ENCODE results near the gene PBX3. TPM values are rescaled to one million over a fixed set of nuclear protein-coding genes. Genes with fewer than 3 reads are reported as not detected.

Gene PBX3
- total RNA-seq, 1 experiment from 2014 or later = 39.0 TPM

- Histone ChIP-seq H3K4me1 (ENCODE audit: control insufficient read depth, insufficient read depth, low read length) (no peaks in the 10 kb centered on the region), H3K27me3 (ENCODE audit: control insufficient read depth, insufficient read depth, low read length) (no peaks in the 10 kb centered on the region), H3K9me3 (ENCODE audit: control insufficient read depth, insufficient read depth, low read depth, low read length) (no peaks in the 10 kb centered on the region), H3K27ac (ENCODE audit: low read length) (no peak overlapping the region), H3K36me3 (ENCODE audit: control insufficient read depth, insufficient read depth, low read length) (no peaks in the 10 kb centered on the region; the same call in 1 of the 2 replicates), H3K4me3 (ENCODE audit: low read depth in 2 of 2, low read length in 2 of 2) (no peak overlapping the region)
- no peak for ATAC-seq
- DNase-seq (ENCODE audit: low read depth, low spot score) = no peak
- no TSS peak for BruUV-seq (replicated peaks)
- no peak for TF ChIP-seq CTCF (IDR thresholded peaks at IDR 0.05)
- no peak for TF ChIP-seq TCF7L2 (IDR thresholded peaks at IDR 0.05; ENCODE audit: low read depth, low read length)
- TF ChIP-seq SIN3A (IDR thresholded peaks at IDR 0.05; ENCODE audit: borderline replicate concordance, insufficient read depth, low read depth, low read length) = no peak
- TF ChIP-seq REST (IDR thresholded peaks at IDR 0.05; ENCODE audit: insufficient read depth in 1 of 2, low read depth in 2 of 2, low read length in 1 of 2) = no peak
- no peak for TF ChIP-seq POLR2AphosphoS5 (IDR thresholded peaks at IDR 0.05; ENCODE audit: low read depth, low read length)
- ChIA-PET CTCF (no interaction called here), POLR2A (no interaction called here)
- in situ Hi-C loops (cut with HindIII; ENCODE audit: low pct_unique_long_range_greater_than_20kb, low sequenced_read_pairs) (no loop called here), intact Hi-C loops (cut with micrococcal nuclease; ENCODE audit: unreplicated experiment) (no loop called here)
Measured at GRCh38 chr9:125797930-125798329, 50.8 kb downstream of the PBX3 start.

- Histone ChIP-seq H3K9me3 (ENCODE audit: control insufficient read depth, insufficient read depth, low read depth, low read length) (no peaks in the 10 kb centered on the region), H3K4me1 (ENCODE audit: control insufficient read depth, insufficient read depth, low read length) (no peaks in the 10 kb centered on the region), H3K36me3 (ENCODE audit: control insufficient read depth, insufficient read depth, low read length) (no peaks in the 10 kb centered on the region; the same call in 1 of the 2 replicates), H3K27ac (ENCODE audit: low read length) (no peak overlapping the region), H3K27me3 (ENCODE audit: control insufficient read depth, insufficient read depth, low read length) (no peaks in the 10 kb centered on the region), H3K4me3 (ENCODE audit: low read depth in 2 of 2, low read length in 2 of 2) (no peak overlapping the region)
- BruUV-seq (replicated peaks) = no TSS peak
- DNase-seq (ENCODE audit: low read depth, low spot score) = no peak
- POLR2A ChIA-PET = no interaction called here
- in situ Hi-C loops (cut with HindIII; ENCODE audit: low pct_unique_long_range_greater_than_20kb, low sequenced_read_pairs) (no loop called here), intact Hi-C loops (cut with micrococcal nuclease; ENCODE audit: unreplicated experiment) (no loop called here)
- TF ChIP-seq SIN3A (IDR thresholded peaks at IDR 0.05; ENCODE audit: borderline replicate concordance, insufficient read depth, low read depth, low read length) (no peak), CTCF (IDR thresholded peaks at IDR 0.05) (no peak), TCF7L2 (IDR thresholded peaks at IDR 0.05; ENCODE audit: low read depth, low read length) (no peak), POLR2AphosphoS5 (IDR thresholded peaks at IDR 0.05; ENCODE audit: low read depth, low read length) (no peak), REST (IDR thresholded peaks at IDR 0.05; ENCODE audit: insufficient read depth in 1 of 2, low read depth in 2 of 2, low read length in 1 of 2) (no peak)
- CTCF ChIA-PET = no interaction called here
- no peak for ATAC-seq
Measured at GRCh38 chr9:125803526-125803925, 56.4 kb downstream of the PBX3 start.
